AG20443 (cell line): Measurements from ENCODE around the gene SYNJ2BP.

ENCODE experiments used
- DNase-seq: peaks from one replicate; pipeline ENCODE4 v3.0.0; 2012; ENCODE audit warnings: low spot score, mixed read lengths

The SYNJ2BP gene

DNA sequence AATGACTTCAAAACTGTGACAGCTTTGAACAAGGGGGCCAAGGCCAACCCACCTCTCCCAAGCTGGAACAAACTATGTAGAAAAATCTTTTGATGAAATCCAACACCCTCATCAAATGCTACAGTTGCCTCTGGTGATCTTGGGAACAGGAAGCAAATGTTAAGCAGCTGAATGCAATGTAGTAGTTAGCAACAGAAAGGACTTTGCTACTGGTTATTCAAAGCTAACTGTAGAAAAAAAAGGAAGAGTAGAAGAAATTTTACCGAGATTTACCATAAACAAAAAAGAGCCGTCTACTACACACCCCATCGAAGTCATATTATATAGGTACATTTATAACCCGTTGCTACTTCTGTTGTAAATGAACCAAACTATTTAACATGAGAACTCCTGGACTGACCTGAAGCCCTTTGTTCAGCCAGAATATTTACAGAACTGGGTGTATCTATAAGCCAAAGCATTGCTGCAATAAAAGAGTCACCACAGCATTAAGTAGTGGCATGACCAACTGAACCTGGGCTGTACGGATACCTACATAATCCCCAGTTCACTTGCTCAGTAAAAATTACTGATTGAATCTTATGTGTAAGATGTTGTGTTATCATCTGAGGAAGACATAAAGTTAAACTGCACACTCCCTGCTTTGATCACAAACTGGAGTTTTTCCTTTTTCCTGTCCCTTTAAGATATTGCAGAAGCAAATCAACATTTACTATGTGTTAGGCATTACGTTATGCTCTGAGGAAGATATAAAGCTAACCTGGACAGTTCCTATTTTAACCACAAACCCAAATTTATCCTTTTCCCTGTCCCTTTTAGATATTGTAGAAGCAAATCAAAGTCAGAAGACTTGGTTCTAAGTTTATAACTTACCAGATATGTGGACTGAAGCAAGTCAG, 25.1 kb downstream of the SYNJ2BP start:
- DNase-seq = no peak

DNA sequence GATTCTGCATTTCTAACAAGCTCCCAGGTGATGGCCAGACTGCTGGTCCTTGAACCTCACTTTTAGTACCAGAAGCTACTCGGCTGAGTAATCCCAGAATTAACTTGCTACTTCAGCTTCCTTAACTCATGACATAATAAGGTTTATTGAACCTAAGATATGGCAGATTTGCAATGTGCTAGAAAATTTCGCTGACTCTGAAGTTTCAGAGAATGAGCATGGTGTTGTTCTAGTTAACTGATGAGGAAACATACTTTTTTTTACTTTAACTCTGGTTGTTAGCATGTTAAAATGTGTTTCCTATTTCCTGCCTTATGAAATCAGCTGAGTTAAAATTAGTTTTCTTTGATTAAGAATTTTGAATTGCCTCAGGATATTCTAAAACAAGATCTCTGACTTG, 34.4 kb downstream of the SYNJ2BP start:
- no peak for DNase-seq

DNA sequence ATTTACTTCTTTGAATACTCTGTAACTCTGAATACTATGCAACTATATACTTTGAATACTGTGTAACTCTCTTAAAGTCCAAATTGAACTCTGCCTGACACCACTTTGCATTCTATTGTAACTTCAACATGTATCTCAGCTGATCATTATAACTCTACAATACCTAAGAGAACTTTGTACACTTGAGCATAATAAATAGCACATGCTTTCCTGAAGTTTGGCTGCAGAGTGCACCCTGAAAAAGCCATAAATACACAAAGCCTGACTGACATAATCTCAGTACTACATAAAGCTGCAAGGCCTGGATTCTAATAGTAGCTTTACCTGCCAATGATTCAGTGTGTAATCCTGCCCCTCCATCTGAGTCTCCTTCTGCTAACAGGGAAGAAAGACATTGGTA, 36.1 kb downstream of the SYNJ2BP start:
- no peak for DNase-seq

DNA sequence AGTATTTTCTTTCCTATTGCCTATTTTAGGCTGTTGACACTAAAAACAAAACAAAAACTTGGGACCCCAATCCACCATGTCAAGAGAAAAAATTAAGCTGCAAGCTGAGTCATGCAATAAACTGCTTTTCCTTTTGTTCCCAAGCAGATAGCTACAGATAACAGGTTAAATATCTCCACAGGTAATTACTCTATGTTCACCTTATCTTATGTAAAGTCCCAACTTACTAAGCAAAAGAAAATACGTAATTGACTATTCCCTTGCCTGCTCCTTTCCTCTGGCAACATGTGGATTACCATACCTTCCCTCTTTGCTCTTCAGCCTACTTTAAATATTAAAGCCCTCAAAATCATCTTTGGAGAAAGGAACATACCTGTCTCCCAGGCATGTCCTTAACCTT, 38.2 kb downstream of the SYNJ2BP start:
- DNase-seq = no peak
